NT2/D1 (cell line): ENCODE results near the gene SVOP.

Experiments used
- SUZ12 ChIP-seq: IDR thresholded peaks from 2 replicates; pipeline ENCODE4 v1.6.1; 2011; ENCODE audit not compliant: insufficient read length, insufficient read depth; ENCODE audit errors: extremely low read depth
- YY1 ChIP-seq: IDR thresholded peaks from 2 replicates; pipeline ENCODE4 v1.6.1; 2011; ENCODE audit not compliant: insufficient read length, insufficient read depth
- ZNF274 ChIP-seq: IDR thresholded peaks from 2 replicates; pipeline ENCODE4 v1.6.1; 2011; ENCODE audit warnings: mild to moderate bottlenecking, low read depth, low read length

- TF ChIP-seq SUZ12 (no peak), ZNF274 (no peak), YY1 (no peak)
Measured at GRCh38 chr12:108916336-108916735, 104.5 kb downstream of the SVOP start.
